ENCODE results near the gene GRK2.
"Not testable (repeated sequence)": the region's sequence is repeated elsewhere in the genome, so short reads cannot be mapped to it uniquely, and the experiment has no call there.

GRK2 gene

DNA sequence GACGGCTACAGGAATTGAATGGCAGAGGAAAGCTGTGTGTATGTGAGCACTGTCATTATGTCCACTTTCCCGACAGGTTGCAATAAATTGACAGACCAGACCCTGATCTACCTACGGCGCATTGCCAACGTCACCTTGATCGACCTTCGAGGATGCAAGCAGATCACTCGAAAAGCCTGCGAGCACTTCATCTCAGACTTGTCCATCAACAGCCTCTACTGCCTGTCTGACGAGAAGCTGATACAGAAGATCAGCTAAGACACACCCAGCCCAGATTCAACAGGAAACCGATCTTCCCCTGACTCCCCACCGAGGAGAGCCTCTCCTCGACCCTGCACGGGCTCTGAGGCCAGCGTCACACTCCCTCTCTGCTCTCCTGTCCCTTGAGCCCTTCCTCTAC, 11.5 kb upstream of the GRK2 start:
- no peak for DNase-seq (ENCODE audit: low read depth, low spot score)

DNA sequence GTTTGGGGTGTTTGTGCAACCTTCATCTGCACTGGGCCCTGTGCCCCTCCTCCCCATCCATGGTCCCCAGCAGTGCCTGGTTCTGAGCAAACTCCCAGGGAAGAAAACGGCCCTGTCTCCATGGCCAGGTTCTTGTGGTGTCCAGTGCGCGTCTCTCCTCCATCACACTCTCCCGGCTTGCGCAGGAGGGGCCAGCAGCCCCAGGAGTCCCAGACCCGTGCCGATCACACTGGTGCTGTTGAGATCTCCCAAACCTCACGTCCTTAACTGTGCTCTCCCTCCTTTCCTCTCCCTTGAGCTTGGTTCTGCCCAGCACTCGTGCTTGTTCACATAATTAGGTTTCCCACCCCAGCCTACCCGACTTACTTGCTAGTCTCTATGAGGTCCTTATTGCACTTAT, 10.9 kb upstream of the GRK2 start:
- no peak for DNase-seq (ENCODE audit: low read depth, low spot score)

GRCh38 chr11:67255864-67256263, 10.4 kb upstream of the GRK2 start:
- no peak for DNase-seq (ENCODE audit: low read depth, low spot score)

- no peak for DNase-seq (ENCODE audit: low read depth, low spot score)
Measured at GRCh38 chr11:67256477-67257135, 9.7 kb upstream of the GRK2 start.

GRCh38 chr11:67260406-67260805, 5.9 kb upstream of the GRK2 start:
- no peak for DNase-seq (ENCODE audit: low read depth, low spot score)

- DNase-seq (ENCODE audit: low read depth, low spot score): not testable (repeated sequence)
Measured at GRCh38 chr11:67260885-67261639, 5.2 kb upstream of the GRK2 start.

DNA sequence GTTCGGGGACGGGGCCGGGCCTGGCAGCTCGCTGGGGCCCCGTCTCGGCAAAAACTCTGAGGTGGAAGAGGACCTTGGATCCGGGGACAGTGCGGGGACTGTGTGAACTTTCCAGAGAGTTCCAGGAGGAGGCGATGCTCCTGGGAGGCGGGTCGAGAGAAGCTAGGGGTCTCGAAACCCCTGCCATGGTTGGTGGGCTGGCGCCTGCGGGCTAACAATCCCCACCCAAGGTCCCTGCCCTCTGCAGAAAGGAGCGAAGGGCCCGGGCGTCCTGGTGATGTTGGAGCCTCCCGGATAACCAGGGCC, 4.7 kb upstream of the GRK2 start:
- DNase-seq (ENCODE audit: low read depth, low spot score): no peak

DNA sequence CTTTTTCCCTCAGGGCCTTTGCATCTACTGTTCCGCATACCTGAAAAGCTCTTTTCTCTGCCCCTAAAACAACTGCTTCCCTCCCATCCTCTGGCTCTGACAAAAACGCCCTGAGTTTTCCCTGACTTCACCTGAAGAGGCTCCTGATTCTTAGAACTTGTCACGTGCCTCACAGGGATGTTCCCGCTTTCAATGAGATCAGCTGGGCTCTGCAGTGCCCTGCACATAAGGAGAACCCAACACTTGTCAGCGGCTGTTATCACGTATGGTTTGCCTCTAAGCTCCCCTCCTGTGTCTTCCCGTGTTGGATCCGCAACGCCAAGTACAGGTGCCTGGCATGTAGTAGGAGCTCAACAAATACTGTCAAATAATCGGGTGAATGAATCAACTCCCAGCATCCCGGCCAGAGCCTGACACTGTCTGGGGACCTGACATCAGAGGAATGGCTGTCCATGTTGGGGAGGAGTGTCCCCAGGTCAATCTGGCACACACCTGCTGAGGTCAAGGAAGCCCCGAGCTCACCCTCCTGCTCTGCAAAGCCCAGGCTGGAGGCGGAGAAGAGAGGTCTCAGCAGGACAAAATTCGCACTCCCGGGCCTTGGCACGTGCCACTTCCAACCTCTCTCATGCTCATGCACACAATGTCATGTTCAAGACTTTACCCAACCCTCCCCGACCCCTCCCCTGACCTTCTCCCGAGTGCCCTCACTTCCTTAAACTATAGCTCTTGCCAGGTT, 4.2 kb upstream of the GRK2 start:
- no peak for DNase-seq (ENCODE audit: low read depth, low spot score)

GRCh38 chr11:67262731-67263675, 3.3 kb upstream of the GRK2 start:
- no peak for DNase-seq (ENCODE audit: low read depth, low spot score)

- no peak for DNase-seq (ENCODE audit: low read depth, low spot score)
Measured at GRCh38 chr11:67264260-67264659, 2.0 kb upstream of the GRK2 start.

GRCh38 chr11:67264877-67265632, 1.2 kb upstream of the GRK2 start:
- DNase-seq (ENCODE audit: low read depth, low spot score): no peak

DNA sequence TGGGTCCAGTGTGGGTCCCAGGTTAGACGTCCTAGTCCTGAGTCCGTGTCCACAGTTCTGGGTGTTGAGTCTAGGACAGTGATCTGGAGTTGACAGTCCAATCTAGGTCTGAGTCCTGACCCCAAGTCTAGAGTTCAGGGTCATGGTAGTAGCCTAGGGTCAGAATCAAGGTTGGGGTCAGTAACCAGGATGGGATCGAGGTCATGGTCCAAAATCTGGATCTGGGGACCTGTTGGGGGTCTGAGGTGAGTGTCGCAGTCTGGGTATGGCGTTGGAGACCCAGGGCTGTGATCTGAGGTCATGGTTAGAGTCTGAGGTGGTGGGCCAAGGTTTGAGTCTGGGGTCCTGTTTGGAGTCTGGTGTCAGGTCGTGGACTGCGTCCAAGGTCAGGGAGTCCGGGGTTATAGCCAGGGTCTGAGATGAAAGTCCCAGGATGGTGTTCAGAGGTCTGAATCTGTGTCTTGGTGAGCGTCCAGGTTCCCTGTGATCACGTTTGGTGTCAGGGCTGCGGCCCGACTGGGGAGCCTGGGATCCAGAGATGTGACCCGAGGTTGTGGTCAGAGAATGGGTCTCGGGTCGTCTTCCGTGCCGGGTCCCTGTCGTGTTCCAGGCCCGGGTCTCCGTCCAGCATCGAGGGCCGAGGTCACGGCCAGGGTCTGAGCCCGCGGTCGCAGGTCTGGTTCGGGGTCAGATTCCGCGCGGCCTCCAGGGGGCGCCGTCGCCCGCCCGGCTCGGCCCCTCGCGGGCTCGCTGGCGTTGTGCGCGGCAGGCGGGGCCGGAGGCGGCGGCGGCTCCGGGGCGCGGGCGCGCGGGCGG, 432 bp upstream of the GRK2 start:
- no peak for DNase-seq (ENCODE audit: low read depth, low spot score)

DNA sequence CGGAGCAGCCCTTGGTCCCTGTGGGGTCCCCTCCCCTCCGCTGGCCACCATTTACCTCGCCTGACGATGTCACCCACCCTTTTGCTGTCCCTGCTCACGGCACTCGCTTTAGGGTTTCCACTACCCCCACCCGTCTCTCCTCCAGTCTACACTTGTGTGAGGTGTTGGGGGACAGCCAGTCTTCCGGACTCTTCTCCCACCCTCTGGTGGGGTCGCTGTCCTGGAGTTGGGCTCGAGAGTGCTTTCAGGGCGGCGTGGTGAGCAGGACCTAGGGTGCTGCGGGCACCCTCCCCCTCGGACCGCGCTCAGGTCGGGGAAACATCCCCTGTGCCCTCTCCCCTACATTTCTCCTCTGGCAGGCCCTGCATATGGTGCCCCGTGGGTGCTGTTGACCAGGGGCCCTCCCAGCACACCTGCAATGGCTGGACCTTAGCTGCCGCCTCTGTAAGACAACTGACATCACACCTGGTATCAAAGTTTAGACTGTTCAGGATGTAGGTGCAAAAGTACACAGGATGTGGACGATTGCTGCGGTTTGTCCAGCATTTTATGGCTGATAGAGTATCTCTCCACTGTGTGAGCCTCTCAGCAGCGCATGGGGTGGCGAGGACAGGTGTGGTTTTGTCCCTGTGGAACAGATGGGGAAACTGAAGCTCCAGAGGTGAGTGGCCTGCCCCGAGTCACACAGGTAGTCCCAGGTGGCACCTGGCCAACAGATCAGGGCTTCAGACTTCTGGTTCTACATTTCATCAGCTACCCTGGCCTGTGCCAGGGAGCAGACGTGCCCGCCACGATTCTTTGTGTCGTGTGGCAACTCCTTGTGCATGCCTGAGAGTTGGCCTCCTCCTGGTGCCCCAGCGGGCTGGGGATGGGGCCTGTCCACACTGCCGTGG, 1.2 kb downstream of the GRK2 start:
- no peak for DNase-seq (ENCODE audit: low read depth, low spot score)

DNA sequence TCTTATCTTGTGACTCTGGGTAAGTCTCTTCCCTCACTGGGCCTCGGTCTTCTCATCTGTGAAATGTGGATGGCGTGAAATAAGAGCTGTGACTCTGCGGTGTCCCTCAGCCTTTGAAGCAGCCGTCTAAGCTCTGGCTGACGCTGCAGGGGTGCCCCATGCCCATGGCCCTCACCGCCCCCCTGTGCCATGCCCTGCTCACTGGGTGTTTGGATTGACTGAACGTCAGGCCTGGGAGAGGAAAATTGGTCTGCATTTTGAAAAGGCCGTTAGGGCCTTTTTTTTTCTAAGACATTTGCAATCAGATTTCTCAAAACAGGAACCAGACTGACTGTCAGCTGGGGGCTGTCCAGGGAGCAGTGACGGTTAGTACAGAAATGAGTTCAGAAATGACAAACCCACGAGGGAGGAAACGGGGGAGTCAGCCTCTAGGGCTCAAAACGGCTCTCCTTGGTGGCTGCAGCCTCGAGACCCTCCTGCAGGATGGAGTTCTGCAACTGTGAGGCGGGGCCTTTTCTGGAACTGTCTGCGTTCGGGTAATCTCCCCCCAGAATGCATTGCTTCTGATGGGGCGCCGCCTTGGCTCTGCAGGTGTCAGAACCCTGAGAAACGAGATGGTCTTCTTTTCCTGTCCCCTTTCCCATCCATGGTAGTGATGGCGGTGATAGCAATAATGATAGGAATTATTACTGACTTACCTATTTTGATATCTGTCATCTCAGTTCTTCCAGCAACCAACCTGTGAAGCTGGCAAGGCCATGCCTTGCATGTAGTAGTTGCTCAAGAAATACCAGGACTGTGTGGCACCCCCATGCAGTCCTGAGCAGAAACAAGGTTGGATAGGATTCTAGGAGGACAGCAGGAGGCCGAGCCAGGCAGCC, 2.0 kb downstream of the GRK2 start:
- DNase-seq (ENCODE audit: low read depth, low spot score): no peak

- no peak for DNase-seq (ENCODE audit: low read depth, low spot score)
Measured at GRCh38 chr11:67268962-67269268, 2.6 kb downstream of the GRK2 start.

- no peak for DNase-seq (ENCODE audit: low read depth, low spot score)
Measured at GRCh38 chr11:67269401-67270255, 3.4 kb downstream of the GRK2 start.
